Measurements from ENCODE around the gene ACTN2.

ACTN2 gene

GRCh38 chr1:236809148-236809547, 122.8 kb downstream of the ACTN2 start:
- DNase-seq (ENCODE audit: low read depth): no peak
- H3K4me3 ChIP-seq (ENCODE audit: low read depth, low read length): no peak overlapping the region
- TF ChIP-seq CTCF (IDR thresholded peaks at IDR 0.05; ENCODE audit: low read depth, low read length): no peak
- no peak for TF ChIP-seq POLR2A (IDR thresholded peaks at IDR 0.05; ENCODE audit: extremely low read depth, insufficient read length)
- TF ChIP-seq MYC (IDR thresholded peaks at IDR 0.05; ENCODE audit: low read depth, low read length): no peak
- no peak for TF ChIP-seq MAX (IDR thresholded peaks at IDR 0.05; ENCODE audit: low read depth, low read length)

- H3K4me3 ChIP-seq (ENCODE audit: low read depth, low read length): no peak overlapping the region
- no peak for TF ChIP-seq POLR2A (IDR thresholded peaks at IDR 0.05; ENCODE audit: extremely low read depth, insufficient read length)
- TF ChIP-seq CTCF (IDR thresholded peaks at IDR 0.05; ENCODE audit: low read depth, low read length): no peak
- no peak for TF ChIP-seq MAX (IDR thresholded peaks at IDR 0.05; ENCODE audit: low read depth, low read length)
- TF ChIP-seq MYC (IDR thresholded peaks at IDR 0.05; ENCODE audit: low read depth, low read length): no peak
- no peak for DNase-seq (ENCODE audit: low read depth)
These were observed 123.7 kb downstream of the ACTN2 start for GRCh38 chr1:236810018-236810417.

GRCh38 chr1:236812334-236813030, 126.2 kb downstream of the ACTN2 start:
- no peak for TF ChIP-seq MYC (IDR thresholded peaks at IDR 0.05; ENCODE audit: low read depth, low read length)
- no peak for TF ChIP-seq MAX (IDR thresholded peaks at IDR 0.05; ENCODE audit: low read depth, low read length)
- TF ChIP-seq CTCF (IDR thresholded peaks at IDR 0.05; ENCODE audit: low read depth, low read length): no peak
- TF ChIP-seq POLR2A (IDR thresholded peaks at IDR 0.05; ENCODE audit: extremely low read depth, insufficient read length): no peak
- no peak overlapping the region for H3K4me3 ChIP-seq (ENCODE audit: low read depth, low read length)
- DNase-seq (ENCODE audit: low read depth): no peak
